Measurements from ENCODE around the gene IL13. TPM values are rescaled to one million over a fixed set of nuclear protein-coding genes. Genes with fewer than 3 reads are reported as not detected.

Gene IL13
- total RNA-seq, 4 donors from 2014 or later = not detected

- peaks cover 13 to 24% of the 10 kb centered on the region in 2 donors for H3K36me3 ChIP-seq
- no peak overlapping the region for H3K27ac ChIP-seq
- no peak for DNase-seq
- intact Hi-C loops (cut with DNase I) = no loop called here
- TF ChIP-seq POLR2A (IDR thresholded peaks at IDR 0.05) = no peak
- TF ChIP-seq CTCF (IDR thresholded peaks at IDR 0.05) = no peak
- H3K9me3 ChIP-seq = no peaks in the 10 kb centered on the region
- no peak overlapping the region for H3K4me3 ChIP-seq (replicated peaks in 1 of 3)
- no peaks in the 10 kb centered on the region for H3K4me1 ChIP-seq
- H3K27me3 ChIP-seq = no peaks in the 10 kb centered on the region
These were observed 13.8 kb upstream of the IL13 start for GRCh38 chr5:132644177-132644576.

GRCh38 chr5:132646583-132647266, 11.2 kb upstream of the IL13 start:
- no peak overlapping the region for H3K27ac ChIP-seq
- no peak overlapping the region for H3K4me3 ChIP-seq (replicated peaks in 1 of 3)
- intact Hi-C loops (cut with DNase I) = no loop called here
- peaks cover 10 to 12% of the 10 kb centered on the region in 2 donors for H3K36me3 ChIP-seq
- WGBS, 2 donors = 89 to 95% methylated on average over 11 of the region's 11 CpGs
- no peak for DNase-seq
- TF ChIP-seq CTCF (IDR thresholded peaks at IDR 0.05) (no peak), POLR2A (IDR thresholded peaks at IDR 0.05) (no peak)
- H3K27me3 ChIP-seq = no peaks in the 10 kb centered on the region
- no peaks in the 10 kb centered on the region for H3K9me3 ChIP-seq
- no peaks in the 10 kb centered on the region for H3K4me1 ChIP-seq

- Histone ChIP-seq H3K36me3 (peaks cover 7 to 9% of the 10 kb centered on the region in 2 donors), H3K27ac (no peak overlapping the region), H3K4me3 (replicated peaks in 1 of 3) (no peak overlapping the region), H3K9me3 (no peaks in the 10 kb centered on the region), H3K4me1 (no peaks in the 10 kb centered on the region), H3K27me3 (no peaks in the 10 kb centered on the region)
- intact Hi-C loops (cut with DNase I) = no loop called here
- TF ChIP-seq POLR2A (IDR thresholded peaks at IDR 0.05) (no peak), CTCF (IDR thresholded peaks at IDR 0.05) (no peak)
- DNase-seq = no peak
- WGBS, 2 donors = 93 to 100% methylated on average over 2 of the region's 2 CpGs
These were observed 10.5 kb upstream of the IL13 start for GRCh38 chr5:132647473-132647872.

GRCh38 chr5:132648355-132648754, 9.6 kb upstream of the IL13 start:
- WGBS, 2 donors = 96 to 99% methylated on average over 1 of the region's 1 CpG
- no peak overlapping the region for H3K4me3 ChIP-seq (replicated peaks in 1 of 3)

More at GRCh38 chr5:132648355-132648754, 9.6 kb upstream of the IL13 start:
- no peak for DNase-seq
- intact Hi-C loops (cut with DNase I) = no loop called here
- no peaks in the 10 kb centered on the region for H3K27me3 ChIP-seq
- no peaks in the 10 kb centered on the region for H3K4me1 ChIP-seq
- no peak overlapping the region for H3K27ac ChIP-seq
- no peak for TF ChIP-seq POLR2A (IDR thresholded peaks at IDR 0.05)
- no peak for TF ChIP-seq CTCF (IDR thresholded peaks at IDR 0.05)
- no peaks in the 10 kb centered on the region for H3K9me3 ChIP-seq
- H3K36me3 ChIP-seq = peaks cover under 1 to 1% of the 10 kb centered on the region in 2 donors

All from thyroid gland (tissue), 4 donors.